Fibroblast of lung (primary cell): Measurements from ENCODE around the gene GLCCI1.
"Not testable (repeated sequence)": the region's sequence is repeated elsewhere in the genome, so short reads cannot be mapped to it uniquely, and the experiment has no call there.

Experiments
- CTCF ChIP-seq, 2 donors: IDR thresholded peaks in 1 of 2; conservative IDR thresholded peaks in 1 of 2; 1 replicate in 1 of 2; 2 replicates in 1 of 2; pipeline ENCODE4 v1.5.1; 2011 to 2012; ENCODE audit warnings: low read length in 2 of 2, control low read depth in 1 of 2, inconsistent platforms in 1 of 2, low read depth in 1 of 2, mild to moderate bottlenecking in 1 of 2
- EZH2 ChIP-seq: IDR thresholded peaks from 2 replicates; pipeline ENCODE4 v1.5.1; 2012; ENCODE audit warnings: low read length, control low read depth, mild to moderate bottlenecking; ENCODE audit errors: missing control alignments

DNA sequence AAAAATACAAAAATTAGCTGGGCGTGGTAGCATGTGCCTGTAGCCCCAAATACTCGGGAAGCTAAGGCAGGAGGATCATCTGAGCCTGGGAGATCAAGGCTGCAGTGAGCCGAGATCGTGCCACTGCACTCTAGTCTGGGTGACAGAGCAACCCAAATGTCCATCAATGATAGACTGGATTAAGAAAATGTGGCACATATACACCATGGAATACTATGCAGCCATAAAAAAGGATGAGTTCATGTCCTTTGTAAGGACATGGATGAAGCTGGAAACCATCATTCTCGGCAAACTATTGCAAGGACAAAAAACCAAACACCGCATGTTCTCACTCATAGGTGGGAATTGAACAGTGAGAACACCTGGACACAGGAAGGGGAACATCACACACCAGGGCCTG lies 26.8 kb downstream of the GLCCI1 start:
- not testable (repeated sequence) for TF ChIP-seq CTCF (conservative IDR thresholded peaks at IDR 0.05 in 1 of 2, IDR thresholded peaks at IDR 0.05 in 1 of 2; ENCODE audit: low read depth in 1 of 2, low read length in 2 of 2); EZH2
